Measurements from ENCODE around the gene RNPC3. TPM values are rescaled to one million over a fixed set of nuclear protein-coding genes. Genes with fewer than 3 reads are reported as not detected.

The RNPC3 gene
- 16.9 TPM for total RNA-seq (ENCODE audit: unreplicated experiment)
- long read RNA-seq, partial matches to known transcripts: 2 of 3 reads
- long read RNA-seq, other reads (novel, unspliced or antisense): 1 of 3 reads

DNA sequence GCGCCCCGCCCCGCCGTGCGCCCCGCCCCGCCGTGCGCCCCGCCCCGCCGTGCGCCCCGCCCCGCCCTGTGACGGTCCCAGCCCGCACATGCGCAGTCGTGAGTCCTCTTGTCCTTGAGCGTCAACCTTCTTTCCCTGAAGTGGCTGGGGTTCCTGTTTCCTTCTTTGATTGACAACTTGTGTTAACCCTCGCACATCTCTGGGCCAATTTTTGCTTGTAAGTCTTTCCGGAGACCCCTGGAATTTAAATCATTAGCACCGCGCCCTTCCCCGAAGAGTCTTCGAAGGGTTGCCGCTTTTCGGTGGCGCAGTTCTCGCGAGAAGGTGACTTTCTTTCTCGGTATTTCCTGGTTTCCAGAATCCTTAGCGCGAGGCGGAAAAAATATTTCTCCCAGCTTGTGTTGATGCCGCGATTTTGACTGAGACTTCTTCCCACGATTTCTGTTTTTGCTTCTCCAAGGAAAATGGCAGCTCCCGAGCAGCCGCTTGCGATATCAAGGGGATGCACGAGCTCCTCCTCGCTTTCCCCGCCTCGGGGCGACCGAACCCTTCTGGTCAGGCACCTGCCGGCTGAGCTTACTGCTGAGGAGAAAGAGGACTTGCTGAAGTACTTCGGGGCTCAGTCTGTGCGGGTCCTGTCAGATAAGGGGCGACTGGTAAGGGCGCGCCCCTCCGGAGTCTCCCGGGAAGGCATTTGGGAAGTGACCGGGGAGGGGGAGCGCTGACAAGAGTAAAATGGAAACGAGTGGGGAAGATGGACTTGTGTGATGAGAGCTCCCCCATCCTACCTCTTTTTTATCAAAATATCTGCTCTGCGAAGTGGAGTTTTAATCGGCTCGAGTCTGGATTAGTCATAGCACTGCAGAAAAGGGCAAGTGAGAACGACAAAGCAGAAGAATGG, at the start of gene RNPC3:
TSS of gene RNPC3 (plus strand) at position 93 of the 901 bp plus-strand sequence. CDS start at position 465, 372 bp downstream.
- peak; percentile 81 for DNase-seq (ENCODE audit: low spot score)
- peaks cover 8% of the 10 kb centered on the region for H3K27me3 Mint-ChIP-seq (ENCODE audit: unreplicated experiment)
- peak within 1 kb of the TSS; percentile 98 for H3K4me3 Mint-ChIP-seq (ENCODE audit: unreplicated experiment)
- peaks cover 5% of the 10 kb centered on the region for H3K36me3 Mint-ChIP-seq (ENCODE audit: low read depth, unreplicated experiment)
- H3K4me1 Mint-ChIP-seq (ENCODE audit: unreplicated experiment): peaks cover 15% of the 10 kb centered on the region
- no peaks in the 10 kb centered on the region for H3K9me3 Mint-ChIP-seq (ENCODE audit: unreplicated experiment)
- H3K27ac Mint-ChIP-seq (ENCODE audit: unreplicated experiment): peak within 1 kb of the TSS; percentile 96
- no peak for TF ChIP-seq CTCF (IDR thresholded peaks at IDR 0.05; ENCODE audit: unreplicated experiment)

- H3K27ac Mint-ChIP-seq (ENCODE audit: unreplicated experiment): no peak overlapping the region
- no peaks in the 10 kb centered on the region for H3K27me3 Mint-ChIP-seq (ENCODE audit: unreplicated experiment)
- H3K4me1 Mint-ChIP-seq (ENCODE audit: unreplicated experiment): no peaks in the 10 kb centered on the region
- no peak overlapping the region for H3K4me3 Mint-ChIP-seq (ENCODE audit: unreplicated experiment)
- no peaks in the 10 kb centered on the region for H3K9me3 Mint-ChIP-seq (ENCODE audit: unreplicated experiment)
- H3K36me3 Mint-ChIP-seq (ENCODE audit: low read depth, unreplicated experiment): no peaks in the 10 kb centered on the region
- no peak for TF ChIP-seq CTCF (IDR thresholded peaks at IDR 0.05; ENCODE audit: unreplicated experiment)
- no peak for DNase-seq (ENCODE audit: low spot score)
These were observed 48.4 kb upstream of the RNPC3 start for GRCh38 chr1:103477101-103477500.

DNA sequence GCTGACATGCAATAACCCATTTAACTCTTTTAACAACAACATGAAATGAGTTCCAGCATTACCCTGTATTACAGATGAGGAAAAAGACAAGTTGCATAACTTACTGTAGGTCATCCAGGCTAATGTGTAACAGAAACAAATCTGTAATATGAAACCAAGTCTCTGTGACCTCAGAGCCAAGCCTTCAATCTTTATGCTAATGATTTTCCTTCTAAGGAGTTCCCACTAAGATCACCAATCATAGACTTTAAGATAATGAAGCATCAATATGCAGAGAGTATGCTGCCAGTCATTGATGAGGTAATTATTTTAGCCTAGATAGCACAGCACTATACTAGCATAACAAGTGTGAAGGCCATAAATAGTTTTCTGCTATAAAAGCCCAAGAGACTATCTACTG, 35.6 kb upstream of the RNPC3 start:
- H3K27ac Mint-ChIP-seq (ENCODE audit: unreplicated experiment): no peak overlapping the region
- H3K4me1 Mint-ChIP-seq (ENCODE audit: unreplicated experiment): no peaks in the 10 kb centered on the region
- DNase-seq (ENCODE audit: low spot score): no peak
- no peaks in the 10 kb centered on the region for H3K9me3 Mint-ChIP-seq (ENCODE audit: unreplicated experiment)
- H3K36me3 Mint-ChIP-seq (ENCODE audit: low read depth, unreplicated experiment): no peaks in the 10 kb centered on the region
- H3K27me3 Mint-ChIP-seq (ENCODE audit: unreplicated experiment): no peaks in the 10 kb centered on the region
- no peak overlapping the region for H3K4me3 Mint-ChIP-seq (ENCODE audit: unreplicated experiment)
- TF ChIP-seq CTCF (IDR thresholded peaks at IDR 0.05; ENCODE audit: unreplicated experiment): no peak

- DNase-seq (ENCODE audit: low spot score): no peak
- no peaks in the 10 kb centered on the region for H3K27me3 Mint-ChIP-seq (ENCODE audit: unreplicated experiment)
- no peak overlapping the region for H3K27ac Mint-ChIP-seq (ENCODE audit: unreplicated experiment)
- no peaks in the 10 kb centered on the region for H3K9me3 Mint-ChIP-seq (ENCODE audit: unreplicated experiment)
- no peaks in the 10 kb centered on the region for H3K4me1 Mint-ChIP-seq (ENCODE audit: unreplicated experiment)
- no peak overlapping the region for H3K4me3 Mint-ChIP-seq (ENCODE audit: unreplicated experiment)
- no peak for TF ChIP-seq CTCF (IDR thresholded peaks at IDR 0.05; ENCODE audit: unreplicated experiment)
- no peaks in the 10 kb centered on the region for H3K36me3 Mint-ChIP-seq (ENCODE audit: low read depth, unreplicated experiment)
These were observed 33.4 kb upstream of the RNPC3 start for GRCh38 chr1:103492003-103492625.

All from endothelial cell (in vitro differentiated cells).